ENCODE results near the gene MCF2L. TPM values are rescaled to one million over a fixed set of nuclear protein-coding genes. Genes with fewer than 3 reads are reported as not detected.

Gene MCF2L
- total and polyA plus RNA-seq, 4 donors = 46.3 to 136 (median 92.0) TPM

- H3K4me1 ChIP-seq (ENCODE audit: control insufficient read depth, insufficient read depth, low read length) = peaks cover 11% of the 10 kb centered on the region
- 91% methylated on average over 38 of the region's 42 CpGs for WGBS (ENCODE audit: insufficient coverage)
- no peak for DNase-seq (ENCODE audit: low read depth in 4 of 6, low spot score in 6 of 6)
- no peak overlapping the region for H3K27ac ChIP-seq (ENCODE audit: low read depth, low read length)
- H3K36me3 ChIP-seq (ENCODE audit: control insufficient read depth, insufficient read depth, low read length) = peaks cover 2% of the 10 kb centered on the region
- no peak overlapping the region for H3K4me3 ChIP-seq (ENCODE audit: low read depth, low read length)
- H3K27me3 ChIP-seq (ENCODE audit: control insufficient read depth, insufficient read depth, low read length) = no peaks in the 10 kb centered on the region
- H3K9me3 ChIP-seq (ENCODE audit: control insufficient read depth, insufficient read depth, low read length) = no peaks in the 10 kb centered on the region
These were observed 149.4 kb downstream of the MCF2L start for GRCh38 chr13:113118261-113119021.

DNA sequence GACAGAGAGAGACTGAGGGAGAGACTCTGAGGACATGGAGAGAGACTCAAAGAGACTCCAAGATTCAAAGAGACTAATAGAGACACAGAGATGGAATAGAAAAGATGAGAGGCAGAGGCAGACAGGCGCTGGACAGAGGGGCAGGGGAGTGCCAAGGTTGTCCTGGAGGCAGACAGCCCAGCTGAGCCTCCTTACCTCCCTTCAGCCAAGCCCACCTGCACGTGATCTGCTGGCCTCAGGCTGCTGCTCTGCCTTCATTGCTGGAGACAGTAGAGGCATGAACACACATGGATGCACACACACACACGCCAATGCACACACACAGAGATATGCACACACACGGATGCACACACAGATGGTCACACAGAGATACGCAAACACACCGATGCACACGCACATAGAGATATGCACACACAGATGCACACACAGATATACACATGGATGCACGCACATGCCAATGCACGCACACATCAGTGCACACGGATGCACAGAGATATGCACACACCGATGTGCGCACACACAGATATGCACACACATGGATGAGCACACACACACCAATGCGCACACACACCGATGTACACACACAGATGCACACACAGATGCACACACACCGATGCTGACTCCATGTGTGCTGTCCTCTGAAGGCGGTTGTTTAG lies 150.3 kb downstream of the MCF2L start:
- Histone ChIP-seq H3K9me3 (ENCODE audit: control insufficient read depth, insufficient read depth, low read length) (no peaks in the 10 kb centered on the region), H3K36me3 (ENCODE audit: control insufficient read depth, insufficient read depth, low read length) (peaks cover 2% of the 10 kb centered on the region), H3K4me1 (ENCODE audit: control insufficient read depth, insufficient read depth, low read length) (peaks cover 11% of the 10 kb centered on the region), H3K4me3 (ENCODE audit: low read depth, low read length) (no peak overlapping the region), H3K27ac (ENCODE audit: low read depth, low read length) (no peak overlapping the region), H3K27me3 (ENCODE audit: control insufficient read depth, insufficient read depth, low read length) (no peaks in the 10 kb centered on the region)
- 87% methylated on average over 16 of the region's 16 CpGs for WGBS (ENCODE audit: insufficient coverage)
- DNase-seq (ENCODE audit: low read depth in 4 of 6, low spot score in 6 of 6) = no peak

DNA sequence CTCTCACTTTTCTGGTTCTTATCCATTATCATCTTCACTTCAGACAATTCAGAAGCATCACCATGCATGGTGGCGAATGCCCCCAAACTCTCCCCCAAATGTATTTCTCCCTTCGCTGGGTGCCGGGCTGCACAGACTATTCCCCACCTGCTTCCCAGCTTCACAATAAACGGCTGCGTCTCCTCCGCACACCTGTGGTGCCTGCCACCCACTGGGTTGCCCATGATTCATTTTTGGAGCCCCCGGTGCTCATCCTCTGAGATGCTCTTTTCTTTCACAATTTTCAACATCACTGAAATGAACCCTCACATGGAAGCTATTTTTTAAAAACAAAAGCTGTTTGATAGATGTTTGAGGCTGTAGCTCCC lies 150.8 kb downstream of the MCF2L start:
- Histone ChIP-seq H3K4me1 (ENCODE audit: control insufficient read depth, insufficient read depth, low read length) (peaks cover 11% of the 10 kb centered on the region), H3K9me3 (ENCODE audit: control insufficient read depth, insufficient read depth, low read length) (no peaks in the 10 kb centered on the region), H3K27ac (ENCODE audit: low read depth, low read length) (no peak overlapping the region), H3K36me3 (ENCODE audit: control insufficient read depth, insufficient read depth, low read length) (peaks cover 2% of the 10 kb centered on the region), H3K27me3 (ENCODE audit: control insufficient read depth, insufficient read depth, low read length) (no peaks in the 10 kb centered on the region), H3K4me3 (ENCODE audit: low read depth, low read length) (no peak overlapping the region)
- 66% methylated on average over 6 of the region's 7 CpGs for WGBS (ENCODE audit: insufficient coverage)
- no peak for DNase-seq (ENCODE audit: low read depth in 4 of 6, low spot score in 6 of 6)

DNA sequence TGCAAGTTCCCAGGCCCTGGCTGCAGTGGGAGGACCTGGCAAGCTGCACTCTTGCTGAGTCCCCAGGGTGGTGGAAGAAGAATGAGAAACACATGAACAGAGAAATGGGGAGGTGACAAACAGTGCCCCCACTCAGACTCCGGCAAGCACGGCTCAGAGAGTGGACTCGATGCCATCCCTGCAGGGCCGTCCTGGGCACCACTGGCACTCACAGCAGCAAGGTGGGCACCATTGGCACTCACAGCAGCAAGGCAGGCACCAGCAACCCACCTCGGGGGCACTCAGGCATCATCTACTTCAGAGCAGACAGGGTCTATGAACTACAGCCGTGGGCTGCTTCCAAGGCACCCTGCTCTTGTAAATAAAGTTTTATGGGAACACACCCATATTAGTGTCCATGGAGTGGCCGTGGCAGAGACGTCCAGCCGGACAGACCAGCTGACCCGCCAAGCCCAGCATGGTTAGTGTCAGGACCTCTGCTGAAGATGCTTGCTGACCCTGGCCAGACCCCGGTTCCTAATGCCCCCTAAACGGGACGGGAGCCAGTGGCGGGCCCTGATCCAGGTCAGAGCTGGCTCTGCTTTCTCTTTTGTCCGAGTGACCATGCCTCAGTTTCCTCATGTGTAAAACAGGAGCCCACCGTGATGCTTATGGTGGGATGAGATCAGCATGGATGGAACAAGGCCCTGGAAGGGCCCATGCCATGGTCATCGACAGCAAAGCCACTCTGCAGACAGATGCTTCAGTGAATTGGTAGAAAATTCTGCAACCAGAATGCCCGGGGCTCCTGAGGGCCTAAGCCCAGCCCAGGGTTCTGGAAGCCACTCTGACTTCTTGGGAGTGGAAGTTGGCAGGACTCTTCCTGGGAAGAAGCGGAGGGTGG lies 151.5 kb downstream of the MCF2L start:
- no peaks in the 10 kb centered on the region for H3K27me3 ChIP-seq (ENCODE audit: control insufficient read depth, insufficient read depth, low read length)
- H3K36me3 ChIP-seq (ENCODE audit: control insufficient read depth, insufficient read depth, low read length) = peaks cover 2% of the 10 kb centered on the region
- H3K4me3 ChIP-seq (ENCODE audit: low read depth, low read length) = no peak overlapping the region
- H3K27ac ChIP-seq (ENCODE audit: low read depth, low read length) = no peak overlapping the region
- WGBS (ENCODE audit: insufficient coverage) = 93% methylated on average over 18 of the region's 19 CpGs
- peaks cover 11% of the 10 kb centered on the region for H3K4me1 ChIP-seq (ENCODE audit: control insufficient read depth, insufficient read depth, low read length)
- no peak for DNase-seq (ENCODE audit: low read depth in 4 of 6, low spot score in 6 of 6)
- H3K9me3 ChIP-seq (ENCODE audit: control insufficient read depth, insufficient read depth, low read length) = no peaks in the 10 kb centered on the region

DNA sequence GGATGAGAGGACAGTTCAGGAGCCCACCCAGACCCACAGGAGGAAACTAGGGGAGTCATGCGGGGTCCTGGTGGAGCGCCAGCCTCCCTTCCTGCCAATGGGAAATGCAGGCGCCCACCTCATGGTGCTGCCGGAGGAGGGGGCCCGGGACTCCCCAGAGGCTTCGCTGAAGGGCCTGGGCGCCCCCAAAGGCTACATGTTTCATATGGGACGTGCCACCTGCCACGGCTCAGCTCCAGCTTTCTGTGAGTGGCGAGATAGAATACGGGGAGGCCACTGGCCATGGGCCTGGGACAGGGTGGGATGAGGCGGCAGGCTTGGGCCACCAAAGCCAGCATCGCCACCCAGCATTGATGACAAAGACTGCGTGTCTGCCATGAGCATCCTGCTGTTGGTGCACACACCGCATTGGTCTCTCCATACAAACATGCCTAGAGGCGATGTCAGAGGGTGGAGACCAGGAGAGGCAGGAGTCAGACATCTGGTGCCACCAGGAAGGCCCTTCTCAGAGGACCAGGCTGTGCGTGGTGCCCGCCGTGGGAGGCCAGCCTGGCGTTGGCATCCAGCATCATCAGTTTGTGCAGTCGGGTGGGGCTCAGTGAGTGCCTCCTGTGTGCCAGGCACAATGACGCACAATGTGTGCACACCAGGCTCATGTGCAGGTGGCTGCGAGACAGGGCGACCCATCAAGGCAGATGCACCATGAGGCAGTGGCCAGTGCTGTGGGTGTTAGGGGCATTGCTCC lies 152.3 kb downstream of the MCF2L start:
- WGBS (ENCODE audit: insufficient coverage) = 96% methylated on average over 24 of the region's 24 CpGs
- peaks cover 2% of the 10 kb centered on the region for H3K36me3 ChIP-seq (ENCODE audit: control insufficient read depth, insufficient read depth, low read length)
- H3K27me3 ChIP-seq (ENCODE audit: control insufficient read depth, insufficient read depth, low read length) = no peaks in the 10 kb centered on the region
- peaks cover 11% of the 10 kb centered on the region for H3K4me1 ChIP-seq (ENCODE audit: control insufficient read depth, insufficient read depth, low read length)
- H3K27ac ChIP-seq (ENCODE audit: low read depth, low read length) = no peak overlapping the region
- no peaks in the 10 kb centered on the region for H3K9me3 ChIP-seq (ENCODE audit: control insufficient read depth, insufficient read depth, low read length)
- no peak for DNase-seq (ENCODE audit: low read depth in 4 of 6, low spot score in 6 of 6)
- H3K4me3 ChIP-seq (ENCODE audit: low read depth, low read length) = no peak overlapping the region

DNA sequence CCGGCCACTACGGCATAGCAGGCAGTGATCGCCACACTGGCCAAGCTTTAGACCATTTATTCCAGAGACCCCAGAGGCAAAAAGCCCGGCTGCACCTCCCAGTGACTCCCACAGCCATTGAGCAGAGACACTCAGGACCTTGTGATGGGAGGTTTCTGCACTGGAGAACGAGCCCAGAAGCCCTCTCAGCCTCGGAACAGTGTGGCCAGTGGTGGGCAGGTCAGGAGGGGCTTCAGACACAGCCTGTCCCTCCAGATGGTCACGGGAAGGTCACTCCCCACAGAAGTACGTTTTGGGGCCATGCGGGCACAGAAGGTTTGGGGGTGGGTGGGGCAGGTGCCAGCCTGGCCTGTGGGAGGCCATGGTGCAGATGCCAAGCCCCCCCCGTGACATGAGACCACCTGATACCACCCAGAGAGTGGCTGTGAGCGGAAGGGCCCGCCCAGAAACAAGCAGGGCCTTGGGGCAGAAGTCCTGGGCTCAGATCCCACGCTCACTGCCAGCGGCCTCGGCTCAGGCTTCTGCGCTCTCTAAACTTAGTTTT lies 153.0 kb downstream of the MCF2L start:
- Histone ChIP-seq H3K4me3 (ENCODE audit: low read depth, low read length) (no peak overlapping the region), H3K36me3 (ENCODE audit: control insufficient read depth, insufficient read depth, low read length) (peaks cover 2% of the 10 kb centered on the region), H3K27ac (ENCODE audit: low read depth, low read length) (no peak overlapping the region), H3K4me1 (ENCODE audit: control insufficient read depth, insufficient read depth, low read length) (peaks cover 11% of the 10 kb centered on the region), H3K9me3 (ENCODE audit: control insufficient read depth, insufficient read depth, low read length) (no peaks in the 10 kb centered on the region), H3K27me3 (ENCODE audit: control insufficient read depth, insufficient read depth, low read length) (no peaks in the 10 kb centered on the region)
- 90% methylated on average over 8 of the region's 16 CpGs for WGBS (ENCODE audit: insufficient coverage)
- DNase-seq (ENCODE audit: low read depth in 4 of 6, low spot score in 6 of 6) = no peak

DNA sequence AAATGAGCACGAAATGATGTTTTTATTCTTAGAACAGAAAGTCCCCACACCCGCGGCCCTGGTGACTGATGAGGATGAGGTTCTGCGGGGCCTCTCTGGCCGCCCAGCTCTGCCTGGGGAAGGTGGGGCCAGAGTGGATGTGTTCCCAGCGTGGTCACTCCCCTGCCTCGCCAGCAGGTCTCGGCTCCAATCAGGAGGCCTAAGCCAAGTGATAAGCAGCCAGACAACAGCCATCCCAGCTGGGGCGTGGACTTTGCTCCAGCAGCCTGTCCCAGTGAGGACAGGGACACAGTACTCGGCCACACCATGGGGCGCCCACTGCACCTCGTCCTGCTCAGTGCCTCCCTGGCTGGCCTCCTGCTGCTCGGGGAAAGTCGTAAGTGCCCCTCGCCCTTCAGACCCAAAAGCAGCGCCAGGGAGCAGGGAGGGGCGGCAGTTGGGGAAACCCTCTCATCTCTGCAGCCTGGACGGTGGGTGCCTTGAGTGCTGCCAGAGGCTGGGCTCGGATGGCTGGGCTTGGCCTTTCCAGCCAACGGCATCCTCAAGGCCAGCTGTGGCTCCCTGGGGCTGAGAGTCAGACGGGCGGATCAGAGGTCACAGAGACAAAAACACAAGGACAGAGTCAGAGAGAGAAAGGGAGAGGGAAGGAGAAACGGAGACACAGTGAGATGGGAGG lies 153.7 kb downstream of the MCF2L start, which contains the start of gene F10:
Gene F10 (plus strand): TSS at position 250 of the 676 bp plus-strand sequence. CDS start 57 bp downstream, at position 307.
- peaks cover 2% of the 10 kb centered on the region for H3K36me3 ChIP-seq (ENCODE audit: control insufficient read depth, insufficient read depth, low read length)
- H3K4me1 ChIP-seq (ENCODE audit: control insufficient read depth, insufficient read depth, low read length) = peaks cover 11% of the 10 kb centered on the region
- no peaks in the 10 kb centered on the region for H3K9me3 ChIP-seq (ENCODE audit: control insufficient read depth, insufficient read depth, low read length)
- WGBS (ENCODE audit: insufficient coverage) = 30% methylated on average over 22 of the region's 23 CpGs
- no peak within 1 kb of the TSS for H3K4me3 ChIP-seq (ENCODE audit: low read depth, low read length)
- peak within 1 kb of the TSS; percentile 27 for H3K27ac ChIP-seq (ENCODE audit: low read depth, low read length)
- DNase-seq (ENCODE audit: low read depth in 4 of 6, low spot score in 6 of 6) = peak in 1 of 6 donors; percentile 40
- no peaks in the 10 kb centered on the region for H3K27me3 ChIP-seq (ENCODE audit: control insufficient read depth, insufficient read depth, low read length)

DNA sequence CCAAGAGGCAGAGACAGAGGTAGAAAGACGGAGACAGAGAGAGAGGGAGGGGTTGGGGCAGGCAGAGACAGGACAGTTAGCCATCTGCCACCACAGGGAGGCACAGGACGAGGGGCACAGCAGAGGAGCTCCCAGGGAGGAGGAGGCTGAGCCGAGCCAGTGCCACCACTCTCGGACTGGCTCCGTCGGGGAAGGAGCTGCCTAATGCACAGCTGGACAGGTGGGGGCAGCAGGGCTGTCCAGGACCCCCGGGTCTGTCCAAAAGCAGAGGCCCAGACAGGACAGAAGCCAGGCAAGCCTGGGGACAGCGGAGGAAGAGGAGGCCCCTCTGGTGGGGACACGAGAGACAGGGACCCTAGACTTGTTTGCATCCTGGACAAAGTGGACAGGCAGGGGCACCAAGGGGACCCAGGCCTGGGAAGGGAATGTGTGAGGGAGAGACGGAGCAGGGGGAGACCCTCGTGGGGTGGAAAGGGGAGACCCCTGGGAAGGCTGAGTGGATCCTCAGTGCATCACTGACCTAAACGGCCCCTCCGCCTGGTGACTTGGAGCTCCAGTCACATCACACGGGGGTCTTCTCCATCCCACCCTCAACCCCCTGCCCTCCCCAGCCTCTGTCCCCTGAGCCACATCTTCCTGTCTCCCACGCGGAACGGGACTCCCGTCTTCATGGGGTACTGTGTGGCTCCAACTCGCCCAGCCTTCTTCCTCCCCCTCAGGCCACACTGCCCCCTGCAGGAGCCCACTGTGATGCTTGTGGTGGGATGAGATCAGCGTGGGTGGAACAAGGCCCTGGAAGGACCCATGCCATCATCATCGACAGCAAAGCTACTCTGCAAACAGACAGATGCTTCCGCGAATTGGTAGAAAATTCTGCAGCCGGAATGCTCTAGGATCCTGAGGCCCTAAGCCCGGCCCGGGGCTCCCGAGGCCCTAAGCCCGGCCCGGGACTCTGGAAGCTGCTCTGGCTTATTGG lies 154.5 kb downstream of the MCF2L start:
- Histone ChIP-seq H3K27me3 (ENCODE audit: control insufficient read depth, insufficient read depth, low read length) (no peaks in the 10 kb centered on the region), H3K4me3 (ENCODE audit: low read depth, low read length) (no peak overlapping the region), H3K4me1 (ENCODE audit: control insufficient read depth, insufficient read depth, low read length) (peaks cover 11% of the 10 kb centered on the region), H3K27ac (ENCODE audit: low read depth, low read length) (no peak overlapping the region), H3K9me3 (ENCODE audit: control insufficient read depth, insufficient read depth, low read length) (no peaks in the 10 kb centered on the region), H3K36me3 (ENCODE audit: control insufficient read depth, insufficient read depth, low read length) (no peaks in the 10 kb centered on the region)
- 78% methylated on average over 21 of the region's 29 CpGs for WGBS (ENCODE audit: insufficient coverage)
- DNase-seq (ENCODE audit: low read depth in 4 of 6, low spot score in 6 of 6) = no peak
